ENCODE data around the gene COPE. TPM values are rescaled to one million over a fixed set of nuclear protein-coding genes. Genes with fewer than 3 reads are reported as not detected.

COPE gene
- total and polyA plus RNA-seq, 2 of the 4 experiments (the other 2 are of a cell fraction): 347 to 461 TPM

- TF ChIP-seq, protein P1, sequence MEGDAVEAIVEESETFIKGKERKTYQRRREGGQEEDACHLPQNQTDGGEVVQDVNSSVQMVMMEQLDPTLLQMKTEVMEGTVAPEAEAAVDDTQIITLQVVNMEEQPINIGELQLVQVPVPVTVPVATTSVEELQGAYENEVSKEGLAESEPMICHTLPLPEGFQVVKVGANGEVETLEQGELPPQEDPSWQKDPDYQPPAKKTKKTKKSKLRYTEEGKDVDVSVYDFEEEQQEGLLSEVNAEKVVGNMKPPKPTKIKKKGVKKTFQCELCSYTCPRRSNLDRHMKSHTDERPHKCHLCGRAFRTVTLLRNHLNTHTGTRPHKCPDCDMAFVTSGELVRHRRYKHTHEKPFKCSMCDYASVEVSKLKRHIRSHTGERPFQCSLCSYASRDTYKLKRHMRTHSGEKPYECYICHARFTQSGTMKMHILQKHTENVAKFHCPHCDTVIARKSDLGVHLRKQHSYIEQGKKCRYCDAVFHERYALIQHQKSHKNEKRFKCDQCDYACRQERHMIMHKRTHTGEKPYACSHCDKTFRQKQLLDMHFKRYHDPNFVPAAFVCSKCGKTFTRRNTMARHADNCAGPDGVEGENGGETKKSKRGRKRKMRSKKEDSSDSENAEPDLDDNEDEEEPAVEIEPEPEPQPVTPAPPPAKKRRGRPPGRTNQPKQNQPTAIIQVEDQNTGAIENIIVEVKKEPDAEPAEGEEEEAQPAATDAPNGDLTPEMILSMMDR (conservative IDR thresholded peaks at IDR 0.05; ENCODE audit: low read depth, low read length): no peak
- TF ChIP-seq RCOR1 (IDR thresholded peaks at IDR 0.05; ENCODE audit: insufficient replicate concordance, low read length): no peak
- TF ChIP-seq CEBPB (IDR thresholded peaks at IDR 0.05; ENCODE audit: low read depth, low read length): no peak
- TF ChIP-seq NFE2L2 (IDR thresholded peaks at IDR 0.05; ENCODE audit: low read depth, low read length): peak; percentile 14; the same call in 1 of the 2 replicates
Measured at GRCh38 chr19:18919086-18919899, at the start of gene COPE, which contains the start of gene DDX49 (continued).
